GM10847 (cell line): ENCODE results near the gene RNU6-9.

Experiments used
- POLR2A ChIP-seq: IDR thresholded peaks from 2 replicates; pipeline ENCODE4 v1.6.1; 2011; ENCODE audit not compliant: insufficient read length; ENCODE audit errors: extremely low read depth

The RNU6-9 gene

GRCh38 chr19:858868-859843 is 34.1 kb upstream of the RNU6-9 start, which contains the start of gene CFD:
Gene CFD, plus strand, starts transcription at chr19:859664. Its CDS starts 26 bp downstream, at chr19:859690.
- no peak for TF ChIP-seq POLR2A

GRCh38 chr19:861141-861755 is 32.0 kb upstream of the RNU6-9 start:
- no peak for TF ChIP-seq POLR2A

- TF ChIP-seq POLR2A = no peak
These were observed 31.3 kb upstream of the RNU6-9 start for GRCh38 chr19:861756-862580.

- no peak for TF ChIP-seq POLR2A
These were observed 30.5 kb upstream of the RNU6-9 start for GRCh38 chr19:862581-863314.

GRCh38 chr19:863315-863620 is 30.0 kb upstream of the RNU6-9 start:
- no peak for TF ChIP-seq POLR2A

- TF ChIP-seq POLR2A = no peak
These were observed 26.4 kb upstream of the RNU6-9 start for GRCh38 chr19:866769-867300.

- TF ChIP-seq POLR2A = no peak
These were observed 25.9 kb upstream of the RNU6-9 start for GRCh38 chr19:867301-867793.

GRCh38 chr19:867855-868457 is 25.3 kb upstream of the RNU6-9 start:
- TF ChIP-seq POLR2A = no peak

GRCh38 chr19:868458-869244 is 24.6 kb upstream of the RNU6-9 start:
- TF ChIP-seq POLR2A = no peak

- no peak for TF ChIP-seq POLR2A
These were observed 23.8 kb upstream of the RNU6-9 start for GRCh38 chr19:869245-870177.

GRCh38 chr19:870314-870713 is 23.0 kb upstream of the RNU6-9 start:
- no peak for TF ChIP-seq POLR2A

- TF ChIP-seq POLR2A = no peak
These were observed 22.3 kb upstream of the RNU6-9 start for GRCh38 chr19:870963-871401.
